NB4 (cell line): ENCODE measurements around the gene MAP2K3.

ENCODE experiments used
- DNase-seq: peaks from one replicate; pipeline ENCODE4 v3.0.0; 2010; ENCODE audit warnings: low read depth
- H3K4me3 ChIP-seq: one replicate; pipeline ENCODE4 v1.5.1; 2011; ENCODE audit warnings: mild to moderate bottlenecking, low read depth, low read length, moderate library complexity
- MYC ChIP-seq: IDR thresholded peaks from 2 replicates; pipeline ENCODE4 v1.6.1; 2011; ENCODE audit warnings: low read depth, low read length
- POLR2A ChIP-seq: IDR thresholded peaks from 2 replicates; pipeline ENCODE4 v1.6.1; 2011; ENCODE audit warnings: mild to moderate bottlenecking; ENCODE audit not compliant: insufficient read length; ENCODE audit errors: extremely low read depth
- TF ChIP-seq, protein P1 (sequence below): IDR thresholded peaks from one replicate; pipeline ENCODE4 v1.5.1; 2012; ENCODE audit warnings: low read depth, low read length
- TF ChIP-seq, protein P2 (sequence below): IDR thresholded peaks from 2 replicates; pipeline ENCODE4 v1.6.1; 2011; ENCODE audit warnings: low read depth, low read length

The MAP2K3 gene

DNA sequence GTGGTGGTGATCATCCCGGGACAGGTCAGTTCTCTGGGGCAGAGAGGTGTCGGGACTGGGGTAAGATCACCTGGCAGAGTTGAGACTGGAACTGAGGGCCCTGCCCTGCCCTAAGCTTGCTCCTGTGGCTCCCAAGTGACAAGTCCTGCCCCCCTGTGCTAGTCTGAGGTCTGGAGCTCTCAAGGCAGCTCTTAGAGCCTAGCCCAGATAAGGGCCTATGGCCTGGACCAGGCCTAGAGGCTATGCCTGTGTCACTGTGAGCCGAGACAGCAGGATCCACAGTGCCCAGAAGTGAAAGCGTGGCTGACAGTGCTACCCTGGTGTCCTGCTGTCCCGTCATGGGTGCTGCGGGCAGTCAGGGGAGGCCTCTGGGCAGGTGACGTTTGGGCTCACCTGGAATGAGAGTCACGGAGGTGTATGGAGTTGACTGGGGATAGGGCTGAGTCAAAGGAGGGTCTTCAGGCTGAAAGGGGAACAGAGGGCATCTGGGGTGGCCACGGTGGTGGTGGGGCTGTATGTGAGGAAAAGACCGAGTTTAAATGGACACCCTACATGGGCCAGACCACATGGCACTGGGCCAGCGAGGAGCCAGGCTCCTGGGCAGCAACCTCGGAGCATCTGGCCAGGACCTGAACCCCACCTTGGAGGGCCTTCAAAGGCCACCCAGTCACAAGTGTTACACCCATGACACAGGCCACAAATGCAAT lies 36.8 kb upstream of the MAP2K3 start:
- TF ChIP-seq, protein P1, sequence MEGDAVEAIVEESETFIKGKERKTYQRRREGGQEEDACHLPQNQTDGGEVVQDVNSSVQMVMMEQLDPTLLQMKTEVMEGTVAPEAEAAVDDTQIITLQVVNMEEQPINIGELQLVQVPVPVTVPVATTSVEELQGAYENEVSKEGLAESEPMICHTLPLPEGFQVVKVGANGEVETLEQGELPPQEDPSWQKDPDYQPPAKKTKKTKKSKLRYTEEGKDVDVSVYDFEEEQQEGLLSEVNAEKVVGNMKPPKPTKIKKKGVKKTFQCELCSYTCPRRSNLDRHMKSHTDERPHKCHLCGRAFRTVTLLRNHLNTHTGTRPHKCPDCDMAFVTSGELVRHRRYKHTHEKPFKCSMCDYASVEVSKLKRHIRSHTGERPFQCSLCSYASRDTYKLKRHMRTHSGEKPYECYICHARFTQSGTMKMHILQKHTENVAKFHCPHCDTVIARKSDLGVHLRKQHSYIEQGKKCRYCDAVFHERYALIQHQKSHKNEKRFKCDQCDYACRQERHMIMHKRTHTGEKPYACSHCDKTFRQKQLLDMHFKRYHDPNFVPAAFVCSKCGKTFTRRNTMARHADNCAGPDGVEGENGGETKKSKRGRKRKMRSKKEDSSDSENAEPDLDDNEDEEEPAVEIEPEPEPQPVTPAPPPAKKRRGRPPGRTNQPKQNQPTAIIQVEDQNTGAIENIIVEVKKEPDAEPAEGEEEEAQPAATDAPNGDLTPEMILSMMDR: no peak
- TF ChIP-seq POLR2A: no peak
- TF ChIP-seq, protein P2, sequence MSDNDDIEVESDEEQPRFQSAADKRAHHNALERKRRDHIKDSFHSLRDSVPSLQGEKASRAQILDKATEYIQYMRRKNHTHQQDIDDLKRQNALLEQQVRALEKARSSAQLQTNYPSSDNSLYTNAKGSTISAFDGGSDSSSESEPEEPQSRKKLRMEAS: no peak

DNA sequence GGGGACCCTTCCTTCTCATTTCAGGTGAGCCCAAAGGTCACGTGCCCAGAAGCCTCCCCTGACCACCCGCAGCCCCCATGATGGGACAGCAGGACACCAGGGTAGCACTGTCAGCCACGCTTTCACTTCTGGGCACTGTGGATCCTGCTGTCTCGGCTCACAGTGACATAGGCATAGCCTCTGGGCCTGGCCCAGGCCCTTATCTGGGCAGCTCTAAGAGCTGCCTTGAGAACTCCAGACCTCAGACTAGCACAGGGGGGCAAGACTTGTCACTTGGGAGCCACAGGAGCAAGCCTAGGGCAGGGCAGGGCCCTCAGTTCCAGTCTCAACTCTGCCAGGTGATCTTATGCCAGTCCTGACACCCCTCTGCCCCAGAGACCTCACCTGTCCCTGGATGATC lies 36.0 kb upstream of the MAP2K3 start:
- H3K4me3 ChIP-seq: no peak overlapping the region
- TF ChIP-seq MYC: no peak
- TF ChIP-seq, protein P2: no peak

More for the DNA sequence above, 36.8 kb upstream of the MAP2K3 start:
- no peak overlapping the region for H3K4me3 ChIP-seq
- no peak for DNase-seq

DNA sequence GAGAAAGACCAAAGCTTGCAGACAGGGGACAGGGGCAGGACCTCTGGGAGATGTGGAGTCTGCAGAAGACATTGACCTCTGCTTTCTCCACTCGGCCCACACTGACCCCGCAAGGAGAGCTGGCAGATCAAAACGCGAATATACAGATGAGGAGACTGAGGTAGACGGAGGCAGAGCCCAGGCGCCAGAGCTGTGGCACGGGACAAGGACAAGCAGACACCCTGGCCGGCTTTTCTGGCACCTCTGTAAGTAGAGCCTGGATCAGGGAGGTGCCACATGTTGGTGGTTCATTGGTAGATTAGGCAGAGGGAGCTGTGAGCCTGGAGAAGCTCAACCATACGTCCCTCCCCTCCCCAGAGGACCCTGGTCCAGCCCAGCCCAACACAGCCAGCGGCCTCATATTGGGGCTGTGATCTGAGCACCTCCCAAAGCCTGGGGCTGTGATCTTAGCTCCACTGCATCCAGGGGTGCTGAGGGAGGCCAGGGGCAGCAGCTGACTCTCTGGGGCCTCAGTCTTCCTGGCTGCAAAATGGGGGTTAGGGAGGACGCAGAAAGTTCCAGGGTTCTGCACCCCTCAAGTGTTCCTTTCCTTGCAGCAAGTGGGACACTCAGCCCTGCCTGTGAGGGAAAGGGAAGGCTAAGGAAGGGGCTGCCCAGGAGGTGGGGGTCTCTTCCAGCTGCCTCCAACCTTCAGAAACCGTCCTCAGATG lies 35.3 kb upstream of the MAP2K3 start:
- no peak overlapping the region for H3K4me3 ChIP-seq
- DNase-seq: no peak
- no peak for TF ChIP-seq POLR2A
- TF ChIP-seq, protein P2: no peak
- no peak for TF ChIP-seq MYC
- TF ChIP-seq, protein P1: no peak

More for the DNA sequence above, 36.0 kb upstream of the MAP2K3 start:
- no peak for DNase-seq

DNA sequence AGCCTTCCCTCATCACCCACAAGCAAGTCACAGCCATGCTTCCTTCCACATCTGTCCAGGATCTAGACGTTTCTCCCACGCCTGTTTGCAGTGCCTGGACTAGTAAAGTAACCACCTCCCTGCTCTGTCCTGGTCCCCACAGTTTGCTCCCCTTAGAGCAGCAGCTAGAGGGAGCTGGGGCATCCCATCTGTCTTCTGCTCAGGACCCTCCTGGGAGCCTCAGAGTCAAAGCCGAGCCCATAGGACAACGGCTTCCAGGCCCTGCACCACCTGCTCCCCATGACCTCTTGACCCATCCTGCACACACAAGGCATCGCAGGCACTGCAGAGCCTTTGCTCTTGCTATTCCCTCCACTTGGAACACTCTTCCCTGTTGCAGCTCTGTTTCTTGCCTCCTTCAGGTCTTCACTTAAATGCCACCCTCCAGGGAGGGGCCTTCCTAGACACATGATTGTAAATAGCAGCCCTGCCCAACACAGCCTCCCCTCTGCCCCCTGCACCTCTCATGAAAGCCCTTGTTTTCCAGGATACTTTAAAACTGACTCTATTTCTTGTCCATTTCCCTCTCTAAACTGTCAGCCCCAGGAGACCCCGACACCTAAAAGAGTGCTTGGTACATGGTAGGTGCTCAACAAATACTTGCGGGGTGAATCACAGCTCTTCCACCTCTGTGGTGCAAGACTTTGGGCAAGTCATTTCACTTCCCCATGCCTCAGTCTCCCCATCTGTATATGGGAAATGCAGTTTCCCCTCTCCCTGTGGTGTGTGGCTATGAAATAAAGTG lies 34.4 kb upstream of the MAP2K3 start:
- H3K4me3 ChIP-seq: no peak overlapping the region
- TF ChIP-seq, protein P1: peak; percentile 0
- TF ChIP-seq MYC: no peak
- peak; percentile 33 for DNase-seq

DNA sequence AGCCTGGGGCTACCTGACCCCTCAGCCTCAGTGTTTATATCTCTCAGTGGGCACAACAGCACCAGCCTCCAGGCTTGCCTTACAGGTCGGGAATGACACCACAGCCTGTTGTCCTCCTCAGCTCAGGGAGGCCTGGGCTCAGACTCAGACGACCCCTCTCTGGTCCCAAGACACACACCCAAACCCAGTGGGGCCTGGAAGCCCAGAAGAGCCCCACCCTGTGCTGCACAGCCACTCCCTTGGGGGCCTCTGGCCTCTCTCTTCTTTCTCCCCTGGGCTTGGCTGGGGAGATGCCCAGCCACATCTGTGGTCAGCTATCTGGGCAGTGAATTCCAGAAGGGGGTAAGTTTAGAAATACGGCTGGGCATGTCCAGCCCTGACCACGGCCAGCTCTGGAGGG lies 33.7 kb upstream of the MAP2K3 start:
- no peak overlapping the region for H3K4me3 ChIP-seq
- TF ChIP-seq MYC (no peak), POLR2A (no peak)
- TF ChIP-seq, protein P1: no peak
- TF ChIP-seq, protein P2: no peak
- DNase-seq: no peak
